GM21447 (cell line): ENCODE results near the gene ATF4.
A peak's percentile ranks its signal among the peaks of the same experiment; 100 is the strongest.
"Not testable (repeated sequence)": the region's sequence is repeated elsewhere in the genome, so short reads cannot be mapped to it uniquely, and the experiment has no call there.

Experiments
- ATAC-seq: cut with Tn5 transposase; IDR thresholded peaks from one replicate; pipeline ENCODE4 v1.9.1; 2021; ENCODE audit not compliant: unreplicated experiment

The ATF4 gene

GRCh38 chr22:39489094-39490068 is 31.0 kb upstream of the ATF4 start:
- no peak for ATAC-seq

- ATAC-seq, result peak; percentile 69
Observed at GRCh38 chr22:39490135-39490798, 30.1 kb upstream of the ATF4 start.

- ATAC-seq, result no peak
Observed at GRCh38 chr22:39490966-39491680, 29.2 kb upstream of the ATF4 start.

GRCh38 chr22:39491696-39492095 is 28.7 kb upstream of the ATF4 start:
- no peak for ATAC-seq

GRCh38 chr22:39492186-39492585 is 28.2 kb upstream of the ATF4 start:
- ATAC-seq, result no peak

- no peak for ATAC-seq
Observed at GRCh38 chr22:39493759-39494158, 26.6 kb upstream of the ATF4 start.

GRCh38 chr22:39494471-39495120 is 25.8 kb upstream of the ATF4 start:
- no peak for ATAC-seq

GRCh38 chr22:39496131-39496838 is 24.1 kb upstream of the ATF4 start:
- no peak for ATAC-seq

GRCh38 chr22:39497429-39497828 is 22.9 kb upstream of the ATF4 start:
- ATAC-seq, result no peak

GRCh38 chr22:39498368-39498767 is 22.0 kb upstream of the ATF4 start:
- no peak for ATAC-seq

GRCh38 chr22:39498802-39499201 is 21.6 kb upstream of the ATF4 start:
- no peak for ATAC-seq

GRCh38 chr22:39500101-39500500 is 20.3 kb upstream of the ATF4 start:
- no peak for ATAC-seq

GRCh38 chr22:39501644-39502108 is 18.7 kb upstream of the ATF4 start:
- ATAC-seq, result peak; percentile 17

- ATAC-seq, result peak; percentile 82
Observed at GRCh38 chr22:39502109-39502788, 18.1 kb upstream of the ATF4 start, which contains the start of gene MIEF1. MIEF1 (plus strand) TSS chr22:39502290; CDS start chr22:39511295, 9,005 bp downstream.

- ATAC-seq, result peak; percentile 17
Observed at GRCh38 chr22:39502789-39503409, 17.5 kb upstream of the ATF4 start.

- no peak for ATAC-seq
Observed at GRCh38 chr22:39503630-39504029, 16.7 kb upstream of the ATF4 start.

GRCh38 chr22:39504071-39504470 is 16.3 kb upstream of the ATF4 start:
- no peak for ATAC-seq

- ATAC-seq, result not testable (repeated sequence)
Observed at GRCh38 chr22:39507021-39507420, 13.3 kb upstream of the ATF4 start.

GRCh38 chr22:39508393-39508792 is 12.0 kb upstream of the ATF4 start:
- no peak for ATAC-seq
